HEK293 (cell line): ENCODE measurements around the gene CNTFR.

Experiments used
- CTCF ChIA-PET: fragments of 350-600 bp; formaldehyde crosslinking; extraction: SDS; loops from one replicate; lab custom pipeline; 2021; ENCODE audit warnings: antibody characterized with exemption; lab: Yijun Ruan, JAX
- POLR2A ChIA-PET: fragments of 300-600 bp; formaldehyde crosslinking; extraction: SDS; loops from one replicate; lab custom pipeline; 2020; ENCODE audit warnings: antibody characterized with exemption, inconsistent platforms; lab: Yijun Ruan, JAX
- H3K27ac ChIP-seq: fragments of 200-500 bp; sonication (Bioruptor generic); 2 replicates; pipeline ENCODE4 v1.5.1; 2014; ENCODE audit warnings: low read depth, low read length, control low read depth, inconsistent platforms; ENCODE audit errors: extremely low read depth
- H3K36me3 ChIP-seq, 2 experiments: fragments of 200-500 bp in 1 of 2; sonication (Bioruptor generic) in 1 of 2; 1 replicate in 1 of 2; 2 replicates in 1 of 2; pipeline ENCODE4 v1.5.1; 2014 to 2017; ENCODE audit warnings: inconsistent platforms in 2 of 2, low read length in 2 of 2; ENCODE audit not compliant: control insufficient read depth in 2 of 2, insufficient read depth in 1 of 2
- H3K4me1 ChIP-seq: fragments of 200-500 bp; sonication (Bioruptor generic); 2 replicates; pipeline ENCODE4 v1.5.1; 2014; ENCODE audit warnings: mild to moderate bottlenecking, low read length, inconsistent platforms; ENCODE audit not compliant: control insufficient read depth, insufficient read depth
- H3K4me3 ChIP-seq: 2 replicates; pipeline ENCODE4 v1.5.1; 2011; ENCODE audit warnings: low read depth, mild to moderate bottlenecking, control low read depth, low read length, moderate library complexity
- H3K9me3 ChIP-seq: fragments of 200-500 bp; sonication (Bioruptor generic); 2 replicates; pipeline ENCODE4 v1.5.1; 2014; ENCODE audit warnings: low read depth, low read length, inconsistent platforms; ENCODE audit not compliant: control insufficient read depth, insufficient read depth
- AEBP2 ChIP-seq: fragments of 450-650 bp; formaldehyde crosslinking; IDR thresholded peaks from 2 replicates; pipeline ENCODE4 v1.5.1; 2016; ENCODE audit warnings: missing biosample characterization, missing genetic modification characterization, borderline replicate concordance
- BCL11B ChIP-seq: fragments of 450-650 bp; formaldehyde crosslinking; IDR thresholded peaks from 2 replicates; pipeline ENCODE4 v1.5.1; 2016; ENCODE audit warnings: low read depth, missing biosample characterization, missing genetic modification characterization
- CTCF ChIP-seq: fragments of 450-650 bp; formaldehyde crosslinking; IDR thresholded peaks from 2 replicates; pipeline ENCODE4 v1.5.1; 2016; ENCODE audit warnings: missing biosample characterization, missing genetic modification characterization
- HOXC10 ChIP-seq: sonication (generic); formaldehyde crosslinking; IDR thresholded peaks from 2 replicates; pipeline ENCODE4 v1.8.1; 2023; ENCODE audit warnings: mild to moderate bottlenecking, missing genetic modification reagents
- KLF1 ChIP-seq: fragments of 450-650 bp; formaldehyde crosslinking; IDR thresholded peaks from 2 replicates; pipeline ENCODE4 v1.5.1; 2016; ENCODE audit warnings: missing biosample characterization, missing genetic modification characterization
- REST ChIP-seq: fragments of 450-650 bp; formaldehyde crosslinking; IDR thresholded peaks from 2 replicates; pipeline ENCODE4 v1.5.1; 2016; ENCODE audit warnings: missing biosample characterization, missing genetic modification characterization
- ZBTB26 ChIP-seq: fragments of 450-650 bp; formaldehyde crosslinking; optimal IDR thresholded peaks from 2 replicates; pipeline ENCODE3; 2016; ENCODE audit warnings: missing biosample characterization, mild to moderate bottlenecking, missing genetic modification characterization
- ZBTB6 ChIP-seq: fragments of 450-650 bp; formaldehyde crosslinking; IDR thresholded peaks from 2 replicates; pipeline ENCODE4 v1.5.1; 2017; ENCODE audit warnings: missing biosample characterization, missing genetic modification characterization
- ZNF174 ChIP-seq: fragments of 450-650 bp; formaldehyde crosslinking; IDR thresholded peaks from 2 replicates; pipeline ENCODE4 v1.5.0; 2017; ENCODE audit warnings: missing biosample characterization, mild to moderate bottlenecking, missing genetic modification characterization
- ZNF175 ChIP-seq: fragments of 450-650 bp; formaldehyde crosslinking; IDR thresholded peaks from 2 replicates; pipeline ENCODE4 v1.5.1; 2016; ENCODE audit warnings: missing biosample characterization, missing genetic modification characterization
- ZNF335 ChIP-seq: fragments of 450-650 bp; formaldehyde crosslinking; conservative IDR thresholded peaks from 2 replicates; pipeline ENCODE4 v1.5.1; 2016; ENCODE audit warnings: missing biosample characterization, missing genetic modification characterization
- ZNF362 ChIP-seq: fragments of 450-650 bp; formaldehyde crosslinking; IDR thresholded peaks from 2 replicates; pipeline ENCODE4 v1.5.1; 2016; ENCODE audit warnings: missing biosample characterization, missing genetic modification characterization
- ZNF391 ChIP-seq: fragments of 450-650 bp; formaldehyde crosslinking; IDR thresholded peaks from 2 replicates; pipeline ENCODE4 v1.5.1; 2016; ENCODE audit warnings: low read depth, missing biosample characterization, missing genetic modification characterization, borderline replicate concordance
- ZNF433 ChIP-seq: fragments of 450-650 bp; formaldehyde crosslinking; IDR thresholded peaks from 2 replicates; pipeline ENCODE4 v1.5.1; 2016; ENCODE audit warnings: missing biosample characterization, missing genetic modification characterization, low read depth
- ZNF549 ChIP-seq: fragments of 450-650 bp; IDR thresholded peaks from 2 replicates; pipeline ENCODE4 v1.5.1; 2018; ENCODE audit warnings: missing biosample characterization, missing genetic modification characterization, mild to moderate bottlenecking, inconsistent platforms, moderate library complexity
- ZNF629 ChIP-seq: fragments of 450-650 bp; formaldehyde crosslinking; IDR thresholded peaks from 2 replicates; pipeline ENCODE4 v1.5.1; 2017; ENCODE audit warnings: missing biosample characterization, missing genetic modification characterization
- ZNF645 ChIP-seq: fragments of 450-650 bp; formaldehyde crosslinking; IDR thresholded peaks from 2 replicates; pipeline ENCODE4; 2016; ENCODE audit warnings: missing biosample characterization, missing genetic modification characterization

Gene CNTFR

GRCh38 chr9:34521406-34522045 is 68.0 kb downstream of the CNTFR start (continued):
- TF ChIP-seq ZNF362 (tag by site-specific recombination), result no peak

GRCh38 chr9:34520505-34521385 is 68.8 kb downstream of the CNTFR start:
- Histone ChIP-seq H3K4me1 (no peaks in the 10 kb centered on the region), H3K4me3 (no peak overlapping the region), H3K36me3 (no peaks in the 10 kb centered on the region), H3K9me3 (no peaks in the 10 kb centered on the region), H3K27ac (no peak overlapping the region)
- ChIA-PET POLR2A (interaction anchor here (1.1 kb wide), 1 partner anchor 38 kb away, joined by 3 read pairs; no protein-coding TSS in a partner anchor), CTCF (interaction anchor here (0.7 to 1.7 kb wide), 7 partner anchors 20 to 71 kb away, joined by 3 to 6 read pairs (median 4); no protein-coding TSS in a partner anchor)
- TF ChIP-seq BCL11B (tag by site-specific recombination) (no peak), ZNF391 (tag by site-specific recombination) (no peak), ZNF335 (tag by site-specific recombination) (no peak), KLF1 (tag by site-specific recombination) (no peak), REST (tag by site-specific recombination) (no peak), AEBP2 (tag by site-specific recombination) (no peak)

GRCh38 chr9:34520096-34520495 is 69.4 kb downstream of the CNTFR start:
- no peak for TF ChIP-seq ZNF433 (tag by site-specific recombination)
- TF ChIP-seq ZNF549 (tag by site-specific recombination), result no peak
- no peak for TF ChIP-seq ZBTB6 (tag by site-specific recombination)
- no peak for TF ChIP-seq CTCF (tag by site-specific recombination)
- TF ChIP-seq ZNF645, result no peak
- TF ChIP-seq ZNF175 (tag by site-specific recombination), result no peak
- no peak for TF ChIP-seq ZNF629 (tag by site-specific recombination)
- TF ChIP-seq ZNF174 (tag by site-specific recombination), result no peak
- no peak for TF ChIP-seq ZBTB26 (tag by site-specific recombination)
- no peak for TF ChIP-seq HOXC10 (CRISPR knock-in tag)
- TF ChIP-seq, all 188 proteins: peak for 0
- no peaks in the 10 kb centered on the region for H3K36me3 ChIP-seq
- no peaks in the 10 kb centered on the region for H3K4me1 ChIP-seq
- no peak overlapping the region for H3K4me3 ChIP-seq
- H3K9me3 ChIP-seq, result no peaks in the 10 kb centered on the region
- POLR2A ChIA-PET, result interaction anchor here (1.1 kb wide), 1 partner anchor 38 kb away, joined by 3 read pairs; no protein-coding TSS in a partner anchor
- no peak overlapping the region for H3K27ac ChIP-seq
- CTCF ChIA-PET, result interaction anchor here (0.7 to 2.6 kb wide), 10 partner anchors 9 to 114 kb away, joined by 3 to 12 read pairs (median 4); no protein-coding TSS in a partner anchor
